PFSK-1 (cell line): Measurements from ENCODE around the gene GCLC.

Experiments used
- POLR2AphosphoS5 ChIP-seq: IDR thresholded peaks from 2 replicates; pipeline ENCODE4 v1.6.1; 2012; ENCODE audit warnings: low read depth, mild to moderate bottlenecking, control low read depth, low read length, moderate library complexity
- TF ChIP-seq, protein P1 (sequence below), 2 experiments: IDR thresholded peaks; 2 replicates each; pipeline versions ENCODE4 v1.6.1 to v1.8.0; 2011 to 2012; ENCODE audit warnings: low read depth in 2 of 2, low read length in 2 of 2, control low read depth in 1 of 2, inconsistent platforms in 1 of 2, mild to moderate bottlenecking in 1 of 2, moderate library complexity in 1 of 2; ENCODE audit not compliant: insufficient read depth in 1 of 2

GRCh38 chr6:53498649-53499048 lies 46.3 kb downstream of the GCLC start:
- TF ChIP-seq POLR2AphosphoS5: no peak
- TF ChIP-seq, protein P1, sequence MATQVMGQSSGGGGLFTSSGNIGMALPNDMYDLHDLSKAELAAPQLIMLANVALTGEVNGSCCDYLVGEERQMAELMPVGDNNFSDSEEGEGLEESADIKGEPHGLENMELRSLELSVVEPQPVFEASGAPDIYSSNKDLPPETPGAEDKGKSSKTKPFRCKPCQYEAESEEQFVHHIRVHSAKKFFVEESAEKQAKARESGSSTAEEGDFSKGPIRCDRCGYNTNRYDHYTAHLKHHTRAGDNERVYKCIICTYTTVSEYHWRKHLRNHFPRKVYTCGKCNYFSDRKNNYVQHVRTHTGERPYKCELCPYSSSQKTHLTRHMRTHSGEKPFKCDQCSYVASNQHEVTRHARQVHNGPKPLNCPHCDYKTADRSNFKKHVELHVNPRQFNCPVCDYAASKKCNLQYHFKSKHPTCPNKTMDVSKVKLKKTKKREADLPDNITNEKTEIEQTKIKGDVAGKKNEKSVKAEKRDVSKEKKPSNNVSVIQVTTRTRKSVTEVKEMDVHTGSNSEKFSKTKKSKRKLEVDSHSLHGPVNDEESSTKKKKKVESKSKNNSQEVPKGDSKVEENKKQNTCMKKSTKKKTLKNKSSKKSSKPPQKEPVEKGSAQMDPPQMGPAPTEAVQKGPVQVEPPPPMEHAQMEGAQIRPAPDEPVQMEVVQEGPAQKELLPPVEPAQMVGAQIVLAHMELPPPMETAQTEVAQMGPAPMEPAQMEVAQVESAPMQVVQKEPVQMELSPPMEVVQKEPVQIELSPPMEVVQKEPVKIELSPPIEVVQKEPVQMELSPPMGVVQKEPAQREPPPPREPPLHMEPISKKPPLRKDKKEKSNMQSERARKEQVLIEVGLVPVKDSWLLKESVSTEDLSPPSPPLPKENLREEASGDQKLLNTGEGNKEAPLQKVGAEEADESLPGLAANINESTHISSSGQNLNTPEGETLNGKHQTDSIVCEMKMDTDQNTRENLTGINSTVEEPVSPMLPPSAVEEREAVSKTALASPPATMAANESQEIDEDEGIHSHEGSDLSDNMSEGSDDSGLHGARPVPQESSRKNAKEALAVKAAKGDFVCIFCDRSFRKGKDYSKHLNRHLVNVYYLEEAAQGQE (IDR thresholded peaks at IDR 0.05; ENCODE audit: insufficient read depth in 1 of 2, low read depth in 2 of 2, low read length in 2 of 2): no peak
